GM12874 (cell line): Measurements from ENCODE around the gene TTC1.

Experiments used
- CTCF ChIP-seq: IDR thresholded peaks from 2 replicates; pipeline ENCODE4 v1.5.1; 2011; ENCODE audit warnings: low read depth, mild to moderate bottlenecking, control low read depth, low read length, moderate library complexity; ENCODE audit not compliant: insufficient read depth

TTC1 gene

GRCh38 chr5:160092960-160093707, 84.2 kb downstream of the TTC1 start:
- TF ChIP-seq CTCF = no peak

GRCh38 chr5:160096178-160096577, 87.2 kb downstream of the TTC1 start:
- no peak for TF ChIP-seq CTCF

- no peak for TF ChIP-seq CTCF
These were observed 89.1 kb downstream of the TTC1 start for GRCh38 chr5:160097991-160098390.

- no peak for TF ChIP-seq CTCF
These were observed 96.9 kb downstream of the TTC1 start for GRCh38 chr5:160105686-160106360.

- TF ChIP-seq CTCF = no peak
These were observed 99.2 kb downstream of the TTC1 start for GRCh38 chr5:160108124-160108523.
